Activated CD8-positive, alpha-beta memory T cell treated with anti-CD3 and anti-CD28 coated beads, Interleukin-2, amount 10 ng/mL, durations not matched to agents 7 days and 5 days (primary cell): ENCODE results near the gene GPRC5B. TPM values are rescaled to one million over a fixed set of nuclear protein-coding genes. Genes with fewer than 3 reads are reported as not detected.

Experiments
- ATAC-seq: fragments of 150-1000 bp; cut with Tn5 transposase; one replicate; pipeline ENCODE4 v1.10.0; 2021; ENCODE audit warnings: moderate library complexity
- CTCF ChIA-PET: fragments of 350-600 bp; sonication (Branson Sonifier 250); formaldehyde crosslinking; loops from one replicate; lab custom pipeline; 2021; ENCODE audit warnings: antibody characterized with exemption; lab: Charles Lee
- DNase-seq: peaks from one replicate; pipeline ENCODE4 v3.0.0-alpha.2; 2020
- H3K27ac Mint-ChIP-seq: one replicate; pipeline ENCODE4 v1.8.0; 2021; ENCODE audit warnings: mild to moderate bottlenecking, mixed read lengths
- H3K27me3 Mint-ChIP-seq: one replicate; pipeline ENCODE4 v1.8.0; 2021; ENCODE audit warnings: mixed read lengths
- H3K36me3 Mint-ChIP-seq: one replicate; pipeline ENCODE4 v1.8.0; 2021; ENCODE audit warnings: mild to moderate bottlenecking, mixed read lengths
- H3K4me1 Mint-ChIP-seq: one replicate; pipeline ENCODE4 v1.8.0; 2021; ENCODE audit warnings: mixed read lengths
- H3K4me3 Mint-ChIP-seq: one replicate; pipeline ENCODE4 v1.8.0; 2021; ENCODE audit warnings: mild to moderate bottlenecking, moderate library complexity, mixed read lengths
- H3K9me3 Mint-ChIP-seq: one replicate; pipeline ENCODE4 v1.8.0; 2022; ENCODE audit warnings: low read depth, mixed read lengths
- total RNA-seq, 2 experiments: library from RNA; stranded (reverse); gene quantifications; one replicate each; pipeline ENCODE4 v1.2.3, GENCODE V29; 2021

GPRC5B gene
- total RNA-seq, 2 experiments from 2014 or later: not detected

GRCh38 chr16:19886073-19886941 is 1.7 kb upstream of the GPRC5B start:
- CTCF ChIA-PET: interaction anchor here (0.7 to 5.3 kb wide), 15 partner anchors 13 to 497 kb away, joined by 3 to 78 read pairs (median 4); partner anchors contain the start of gene VPS35L
- peaks cover 18% of the 10 kb centered on the region for H3K4me1 Mint-ChIP-seq
- ATAC-seq (peak; percentile 66), DNase-seq (peak; percentile 86)
- H3K27me3 Mint-ChIP-seq: peaks cover 37% of the 10 kb centered on the region
- peak overlapping the region; percentile 53 for H3K4me3 Mint-ChIP-seq
- H3K9me3 Mint-ChIP-seq: no peaks in the 10 kb centered on the region
- no peak overlapping the region for H3K27ac Mint-ChIP-seq
- H3K36me3 Mint-ChIP-seq: no peaks in the 10 kb centered on the region

- DNase-seq: no peak
- Mint-ChIP-seq H3K4me3 (peak overlapping the region; percentile 55), H3K27ac (no peak overlapping the region), H3K4me1 (peaks cover 18% of the 10 kb centered on the region), H3K9me3 (no peaks in the 10 kb centered on the region), H3K27me3 (peaks cover 42% of the 10 kb centered on the region), H3K36me3 (no peaks in the 10 kb centered on the region)
- peak; percentile 9 for ATAC-seq
- CTCF ChIA-PET: interaction anchor here (0.9 to 5.3 kb wide), 8 partner anchors 13 to 498 kb away, joined by 3 to 78 read pairs (median 4); partner anchors contain the start of gene VPS35L
These were observed 914 bp upstream of the GPRC5B start for GRCh38 chr16:19885451-19886072.

GRCh38 chr16:19883966-19884485 is 622 bp downstream of the GPRC5B start:
- ATAC-seq (no peak), DNase-seq (no peak)
- Mint-ChIP-seq H3K4me3 (peak overlapping the region; percentile 26), H3K27ac (no peak overlapping the region), H3K4me1 (peaks cover 18% of the 10 kb centered on the region), H3K27me3 (peaks cover 42% of the 10 kb centered on the region), H3K36me3 (no peaks in the 10 kb centered on the region), H3K9me3 (no peaks in the 10 kb centered on the region)
- CTCF ChIA-PET: interaction anchor here (0.9 to 5.3 kb wide), 2 partner anchors 166 to 282 kb away, joined by 3 to 78 read pairs; partner anchors contain the start of genes IQCK and KNOP1

- peaks cover 18% of the 10 kb centered on the region for H3K4me1 Mint-ChIP-seq
- CTCF ChIA-PET: interaction anchor here (5.3 kb wide), 1 partner anchor 282 kb away, joined by 78 read pairs; no protein-coding TSS in a partner anchor
- ATAC-seq (no peak), DNase-seq (no peak)
- no peaks in the 10 kb centered on the region for H3K36me3 Mint-ChIP-seq
- H3K27ac Mint-ChIP-seq: no peak overlapping the region
- H3K4me3 Mint-ChIP-seq: no peak overlapping the region
- H3K27me3 Mint-ChIP-seq: peaks cover 42% of the 10 kb centered on the region
- no peaks in the 10 kb centered on the region for H3K9me3 Mint-ChIP-seq
These were observed 1.2 kb downstream of the GPRC5B start for GRCh38 chr16:19883296-19883965.

- no peaks in the 10 kb centered on the region for H3K9me3 Mint-ChIP-seq
- CTCF ChIA-PET: interaction anchor here (5.3 kb wide), 1 partner anchor 281 kb away, joined by 78 read pairs; no protein-coding TSS in a partner anchor
These were observed 2.0 kb downstream of the GPRC5B start for GRCh38 chr16:19882646-19883045.

GRCh38 chr16:19882186-19882585 is 2.5 kb downstream of the GPRC5B start:
- no peak for ATAC-seq
- Mint-ChIP-seq H3K4me1 (peaks cover 18% of the 10 kb centered on the region), H3K36me3 (no peaks in the 10 kb centered on the region), H3K27me3 (peaks cover 42% of the 10 kb centered on the region), H3K9me3 (no peaks in the 10 kb centered on the region), H3K4me3 (no peak overlapping the region), H3K27ac (no peak overlapping the region)
- CTCF ChIA-PET: interaction anchor here (0.5 kb wide), 1 partner anchor 218 kb away, joined by 3 read pairs; no protein-coding TSS in a partner anchor
- DNase-seq: no peak

More at GRCh38 chr16:19882646-19883045, 2.0 kb downstream of the GPRC5B start:
- Mint-ChIP-seq H3K4me1 (peaks cover 18% of the 10 kb centered on the region), H3K27me3 (peaks cover 42% of the 10 kb centered on the region), H3K27ac (no peak overlapping the region), H3K36me3 (no peaks in the 10 kb centered on the region), H3K4me3 (no peak overlapping the region)
- ATAC-seq (no peak), DNase-seq (no peak)

GRCh38 chr16:19881783-19882182 is 2.9 kb downstream of the GPRC5B start:
- H3K36me3 Mint-ChIP-seq: no peaks in the 10 kb centered on the region

GRCh38 chr16:19881028-19881427 is 3.6 kb downstream of the GPRC5B start:
- H3K27me3 Mint-ChIP-seq: peaks cover 39% of the 10 kb centered on the region
- H3K4me1 Mint-ChIP-seq: peaks cover 12% of the 10 kb centered on the region
- no peak for DNase-seq
- no peak overlapping the region for H3K4me3 Mint-ChIP-seq
- ATAC-seq: no peak
- CTCF ChIA-PET: no interaction called here
- no peaks in the 10 kb centered on the region for H3K9me3 Mint-ChIP-seq
- H3K27ac Mint-ChIP-seq: no peak overlapping the region
- H3K36me3 Mint-ChIP-seq: no peaks in the 10 kb centered on the region

More at GRCh38 chr16:19881783-19882182, 2.9 kb downstream of the GPRC5B start:
- Mint-ChIP-seq H3K4me3 (no peak overlapping the region), H3K27ac (no peak overlapping the region), H3K4me1 (peaks cover 18% of the 10 kb centered on the region), H3K9me3 (no peaks in the 10 kb centered on the region), H3K27me3 (peaks cover 42% of the 10 kb centered on the region)
- DNase-seq (no peak), ATAC-seq (no peak)
- CTCF ChIA-PET: interaction anchor here (0.5 kb wide), 1 partner anchor 218 kb away, joined by 3 read pairs; no protein-coding TSS in a partner anchor

- Mint-ChIP-seq H3K27me3 (peaks cover 34% of the 10 kb centered on the region), H3K27ac (no peak overlapping the region), H3K4me1 (peaks cover 2% of the 10 kb centered on the region), H3K36me3 (no peaks in the 10 kb centered on the region), H3K4me3 (no peak overlapping the region), H3K9me3 (no peaks in the 10 kb centered on the region)
- CTCF ChIA-PET: interaction anchor here (1.1 kb wide), 1 partner anchor 316 kb away, joined by 3 read pairs; no protein-coding TSS in a partner anchor
- DNase-seq (no peak), ATAC-seq (no peak)
These were observed 5.3 kb downstream of the GPRC5B start for GRCh38 chr16:19879241-19879792.

- CTCF ChIA-PET: no interaction called here
- Mint-ChIP-seq H3K36me3 (no peaks in the 10 kb centered on the region), H3K4me1 (no peaks in the 10 kb centered on the region), H3K27ac (no peak overlapping the region), H3K4me3 (no peak overlapping the region), H3K9me3 (no peaks in the 10 kb centered on the region), H3K27me3 (peaks cover 38% of the 10 kb centered on the region)
- no peak for ATAC-seq
- no peak for DNase-seq
These were observed 5.9 kb downstream of the GPRC5B start for GRCh38 chr16:19878757-19879156.

GRCh38 chr16:19876501-19877059 is 8.1 kb downstream of the GPRC5B start:
- Mint-ChIP-seq H3K9me3 (no peaks in the 10 kb centered on the region), H3K27ac (no peak overlapping the region), H3K4me1 (no peaks in the 10 kb centered on the region), H3K4me3 (no peak overlapping the region), H3K36me3 (no peaks in the 10 kb centered on the region), H3K27me3 (peaks cover 17% of the 10 kb centered on the region)
- DNase-seq: no peak
- no peak for ATAC-seq
- CTCF ChIA-PET: interaction anchor here (1.3 to 1.6 kb wide), 2 partner anchors 31 to 275 kb away, joined by 5 to 7 read pairs; no protein-coding TSS in a partner anchor

- no peak for DNase-seq
These were observed 8.7 kb downstream of the GPRC5B start for GRCh38 chr16:19875900-19876299.

More at GRCh38 chr16:19875900-19876299, 8.7 kb downstream of the GPRC5B start:
- no peak overlapping the region for H3K4me3 Mint-ChIP-seq
- H3K4me1 Mint-ChIP-seq: no peaks in the 10 kb centered on the region
- no peak overlapping the region for H3K27ac Mint-ChIP-seq
- CTCF ChIA-PET: interaction anchor here (1.6 kb wide), 1 partner anchor 31 kb away, joined by 7 read pairs; no protein-coding TSS in a partner anchor
- ATAC-seq: no peak
- no peaks in the 10 kb centered on the region for H3K9me3 Mint-ChIP-seq
- no peaks in the 10 kb centered on the region for H3K36me3 Mint-ChIP-seq
- peaks cover 11% of the 10 kb centered on the region for H3K27me3 Mint-ChIP-seq
